ENCODE data around the gene CDH8. TPM values are rescaled to one million over a fixed set of nuclear protein-coding genes. Genes with fewer than 3 reads are reported as not detected.
"Not testable (repeated sequence)": the region's sequence is repeated elsewhere in the genome, so short reads cannot be mapped to it uniquely, and the experiment has no call there.

CDH8 gene
- total and polyA plus RNA-seq, 9 donors: 0.42 to 2.9 (median 1.5) TPM

GRCh38 chr16:61791464-61791863, 244.8 kb downstream of the CDH8 start:
- H3K4me3 ChIP-seq: no peak overlapping the region
- DNase-seq: no peak
- H3K27ac ChIP-seq: no peak overlapping the region

GRCh38 chr16:61781855-61782254, 254.4 kb downstream of the CDH8 start:
- WGBS, 3 donors: 91 to 95% (median 94%) methylated on average over 8 to 16 of the region's 16 CpGs
- H3K27me3 ChIP-seq; H3K4me1 ChIP-seq (ENCODE audit: insufficient read depth); intact Hi-C loops (cut with DNase I); H3K27ac ChIP-seq; H3K9me3 ChIP-seq; H3K4me3 ChIP-seq; H3K36me3 ChIP-seq; DNase-seq: not testable (repeated sequence)

More at GRCh38 chr16:61791464-61791863, 244.8 kb downstream of the CDH8 start:
- H3K4me1 ChIP-seq (ENCODE audit: insufficient read depth): no peaks in the 10 kb centered on the region
- no peaks in the 10 kb centered on the region for H3K36me3 ChIP-seq
- no peaks in the 10 kb centered on the region for H3K9me3 ChIP-seq
- no peaks in the 10 kb centered on the region for H3K27me3 ChIP-seq
- TF ChIP-seq EP300 (IDR thresholded peaks at IDR 0.05) (no peak), POLR2A (IDR thresholded peaks at IDR 0.05) (no peak), CTCF (IDR thresholded peaks at IDR 0.05) (no peak)
- intact Hi-C loops (cut with DNase I): no loop called here
- WGBS, 3 donors: 9 to 15% (median 14%) methylated on average over 2 of the region's 2 CpGs

- no peaks in the 10 kb centered on the region for H3K4me1 ChIP-seq (ENCODE audit: insufficient read depth)
- H3K4me3 ChIP-seq: no peak overlapping the region
- H3K36me3 ChIP-seq: no peaks in the 10 kb centered on the region
- no peak overlapping the region for H3K27ac ChIP-seq
- DNase-seq: no peak
- intact Hi-C loops (cut with DNase I): no loop called here
- H3K9me3 ChIP-seq: no peaks in the 10 kb centered on the region
- TF ChIP-seq CTCF (IDR thresholded peaks at IDR 0.05): no peak
- TF ChIP-seq EP300 (IDR thresholded peaks at IDR 0.05): no peak
- TF ChIP-seq POLR2A (IDR thresholded peaks at IDR 0.05): no peak
- no peaks in the 10 kb centered on the region for H3K27me3 ChIP-seq
- WGBS, 3 donors: 23 to 38% (median 36%) methylated on average over 1 of the region's 1 CpG
Observed at GRCh38 chr16:61780161-61780560, 256.1 kb downstream of the CDH8 start.

GRCh38 chr16:61770301-61770700, 265.9 kb downstream of the CDH8 start:
- H3K4me1 ChIP-seq (ENCODE audit: insufficient read depth): no peaks in the 10 kb centered on the region
- H3K36me3 ChIP-seq: no peaks in the 10 kb centered on the region
- H3K4me3 ChIP-seq: no peak overlapping the region
- 93 to 97% (median 97%) methylated on average over 1 of the region's 1 CpG for WGBS, 3 donors
- DNase-seq: no peak
- TF ChIP-seq CTCF (IDR thresholded peaks at IDR 0.05) (no peak), POLR2A (IDR thresholded peaks at IDR 0.05) (no peak), EP300 (IDR thresholded peaks at IDR 0.05) (no peak)
- no peaks in the 10 kb centered on the region for H3K27me3 ChIP-seq
- intact Hi-C loops (cut with DNase I): no loop called here
- no peaks in the 10 kb centered on the region for H3K9me3 ChIP-seq
- no peak overlapping the region for H3K27ac ChIP-seq

- DNase-seq: no peak
- Histone ChIP-seq H3K4me1 (ENCODE audit: insufficient read depth) (no peaks in the 10 kb centered on the region), H3K4me3 (no peak overlapping the region), H3K9me3 (no peaks in the 10 kb centered on the region), H3K36me3 (no peaks in the 10 kb centered on the region), H3K27me3 (no peaks in the 10 kb centered on the region), H3K27ac (no peak overlapping the region)
- TF ChIP-seq POLR2A (IDR thresholded peaks at IDR 0.05): no peak
- TF ChIP-seq CTCF (IDR thresholded peaks at IDR 0.05): no peak
- no peak for TF ChIP-seq EP300 (IDR thresholded peaks at IDR 0.05)
- 81 to 87% (median 86%) methylated on average over 2 of the region's 2 CpGs for WGBS, 3 donors
- intact Hi-C loops (cut with DNase I): no loop called here
Observed at GRCh38 chr16:61763991-61764390, 272.2 kb downstream of the CDH8 start.
